NCI-H69 (cell line): ENCODE data around the gene SLFN11.
A peak's percentile ranks its signal among the peaks of the same experiment; 100 is the strongest.
"Not testable (repeated sequence)": the region's sequence is repeated elsewhere in the genome, so short reads cannot be mapped to it uniquely, and the experiment has no call there.

ENCODE experiments used
- DNase-seq: peaks from one replicate; lab custom pipeline; 2025; lab: John Stamatoyannopoulos, UW

Gene SLFN11

GRCh38 chr17:35373534-35373983 lies at the start of gene SLFN11:
Gene SLFN11 (minus strand): TSS chr17:35373621. CDS start chr17:35363807, 9,814 bp downstream.
- DNase-seq = peak; percentile 24

- DNase-seq = not testable (repeated sequence)
These were observed 47.6 kb upstream of the SLFN11 start for GRCh38 chr17:35421069-35421468.

GRCh38 chr17:35416659-35417058 lies 43.2 kb upstream of the SLFN11 start:
- no peak for DNase-seq

GRCh38 chr17:35414707-35415106 lies 41.3 kb upstream of the SLFN11 start:
- not testable (repeated sequence) for DNase-seq

GRCh38 chr17:35414247-35414646 lies 40.8 kb upstream of the SLFN11 start:
- no peak for DNase-seq

GRCh38 chr17:35407531-35407930 lies 34.1 kb upstream of the SLFN11 start:
- DNase-seq = no peak

- DNase-seq = no peak
These were observed 33.1 kb upstream of the SLFN11 start for GRCh38 chr17:35406568-35406967.

- DNase-seq = no peak
These were observed 30.9 kb upstream of the SLFN11 start for GRCh38 chr17:35404360-35404759.

GRCh38 chr17:35393783-35394182 lies 20.4 kb upstream of the SLFN11 start:
- not testable (repeated sequence) for DNase-seq

- no peak for DNase-seq
These were observed 17.2 kb upstream of the SLFN11 start for GRCh38 chr17:35390663-35391062.

- DNase-seq = no peak
These were observed 16.7 kb upstream of the SLFN11 start for GRCh38 chr17:35390156-35390555.

- DNase-seq = no peak
These were observed 14.1 kb upstream of the SLFN11 start for GRCh38 chr17:35387496-35387895.

GRCh38 chr17:35377706-35378105 lies 4.3 kb upstream of the SLFN11 start:
- DNase-seq = no peak

- no peak for DNase-seq
These were observed 3.6 kb upstream of the SLFN11 start for GRCh38 chr17:35377068-35377467.

- DNase-seq = no peak
These were observed 2.8 kb upstream of the SLFN11 start for GRCh38 chr17:35376245-35376644.

GRCh38 chr17:35374766-35375344 lies 1.4 kb upstream of the SLFN11 start:
- DNase-seq = no peak

- DNase-seq = no peak
These were observed 754 bp upstream of the SLFN11 start for GRCh38 chr17:35373984-35374765.

GRCh38 chr17:35372846-35373533 lies 431 bp downstream of the SLFN11 start:
- DNase-seq = no peak

- no peak for DNase-seq
These were observed 1.5 kb downstream of the SLFN11 start for GRCh38 chr17:35371934-35372333.

- DNase-seq = no peak
These were observed 5.2 kb downstream of the SLFN11 start for GRCh38 chr17:35368081-35368830.

- no peak for DNase-seq
These were observed 12.4 kb downstream of the SLFN11 start for GRCh38 chr17:35361027-35361426.

- DNase-seq = no peak
These were observed 14.0 kb downstream of the SLFN11 start for GRCh38 chr17:35359398-35359797.
